ENCODE data around the gene SIGLEC9.
"Not testable (repeated sequence)": the region's sequence is repeated elsewhere in the genome, so short reads cannot be mapped to it uniquely, and the experiment has no call there.

Gene SIGLEC9

GRCh38 chr19:51123802-51124201 is 904 bp upstream of the SIGLEC9 start:
- no peak for DNase-seq (ENCODE audit: low read depth in 2 of 2)

- no peak for DNase-seq (ENCODE audit: low read depth in 2 of 2)
Observed at GRCh38 chr19:51124216-51124615, 490 bp upstream of the SIGLEC9 start.

GRCh38 chr19:51125421-51126075 is 842 bp downstream of the SIGLEC9 start:
- no peak for DNase-seq (ENCODE audit: low read depth in 2 of 2)

GRCh38 chr19:51127032-51127431 is 2.3 kb downstream of the SIGLEC9 start:
- DNase-seq (ENCODE audit: low read depth in 2 of 2): no peak

- DNase-seq (ENCODE audit: low read depth in 2 of 2): no peak
Observed at GRCh38 chr19:51127755-51128154, 3.0 kb downstream of the SIGLEC9 start.

- DNase-seq (ENCODE audit: low read depth in 2 of 2): no peak
Observed at GRCh38 chr19:51128227-51128626, 3.5 kb downstream of the SIGLEC9 start.

- no peak for DNase-seq (ENCODE audit: low read depth in 2 of 2)
Observed at GRCh38 chr19:51129716-51130115, 5.0 kb downstream of the SIGLEC9 start.

- no peak for DNase-seq (ENCODE audit: low read depth in 2 of 2)
Observed at GRCh38 chr19:51131780-51132680, 7.3 kb downstream of the SIGLEC9 start.

- no peak for DNase-seq (ENCODE audit: low read depth in 2 of 2)
Observed at GRCh38 chr19:51135004-51135403, 10.3 kb downstream of the SIGLEC9 start.

GRCh38 chr19:51135986-51136762 is 11.5 kb downstream of the SIGLEC9 start:
- no peak for DNase-seq (ENCODE audit: low read depth in 2 of 2)

GRCh38 chr19:51136851-51137551 is 12.3 kb downstream of the SIGLEC9 start:
- no peak for DNase-seq (ENCODE audit: low read depth in 2 of 2)

- DNase-seq (ENCODE audit: low read depth in 2 of 2): no peak
Observed at GRCh38 chr19:51137792-51138425, 13.2 kb downstream of the SIGLEC9 start.

GRCh38 chr19:51138549-51138979 is 13.9 kb downstream of the SIGLEC9 start:
- no peak for DNase-seq (ENCODE audit: low read depth in 2 of 2)

- DNase-seq (ENCODE audit: low read depth in 2 of 2): no peak
Observed at GRCh38 chr19:51139299-51140014, 14.8 kb downstream of the SIGLEC9 start.

- DNase-seq (ENCODE audit: low read depth in 2 of 2): no peak
Observed at GRCh38 chr19:51140441-51140840, 15.7 kb downstream of the SIGLEC9 start.

- DNase-seq (ENCODE audit: low read depth in 2 of 2): no peak
Observed at GRCh38 chr19:51141181-51141580, 16.5 kb downstream of the SIGLEC9 start.

- no peak for DNase-seq (ENCODE audit: low read depth in 2 of 2)
Observed at GRCh38 chr19:51142119-51142518, 17.4 kb downstream of the SIGLEC9 start, which contains the start of gene SIGLEC7. Gene SIGLEC7, plus strand, starts transcription at chr19:51142301. Its CDS starts 69 bp downstream, at chr19:51142370.

- not testable (repeated sequence) for DNase-seq (ENCODE audit: low read depth in 2 of 2)
Observed at GRCh38 chr19:51142809-51143475, 18.2 kb downstream of the SIGLEC9 start.

GRCh38 chr19:51143486-51143885 is 18.8 kb downstream of the SIGLEC9 start:
- no peak for DNase-seq (ENCODE audit: low read depth in 2 of 2)
